ENCODE results near the gene MAPK4.

MAPK4 gene

GRCh38 chr18:50638884-50639420, 79.1 kb downstream of the MAPK4 start:
- TF ChIP-seq CTCF (IDR thresholded peaks at IDR 0.05; ENCODE audit: low read depth, low read length), result no peak
- no peak for DNase-seq (ENCODE audit: low read depth, low spot score)
- in situ Hi-C loops (cut with HindIII; ENCODE audit: low sequenced_read_pairs), result no loop called here
- no peak overlapping the region for H3K4me3 ChIP-seq (ENCODE audit: low read depth, low read length)

GRCh38 chr18:50639711-50640110, 79.8 kb downstream of the MAPK4 start:
- no peak for DNase-seq (ENCODE audit: low read depth, low spot score)
- in situ Hi-C loops (cut with HindIII; ENCODE audit: low sequenced_read_pairs), result no loop called here
- H3K4me3 ChIP-seq (ENCODE audit: low read depth, low read length), result no peak overlapping the region
- no peak for TF ChIP-seq CTCF (IDR thresholded peaks at IDR 0.05; ENCODE audit: low read depth, low read length)

- DNase-seq (ENCODE audit: low read depth, low spot score), result no peak
- H3K4me3 ChIP-seq (ENCODE audit: low read depth, low read length), result no peak overlapping the region
- in situ Hi-C loops (cut with HindIII; ENCODE audit: low sequenced_read_pairs), result no loop called here
- TF ChIP-seq CTCF (IDR thresholded peaks at IDR 0.05; ENCODE audit: low read depth, low read length), result no peak
These were observed 82.6 kb downstream of the MAPK4 start for GRCh38 chr18:50642439-50642838.

GRCh38 chr18:50644146-50644545, 84.3 kb downstream of the MAPK4 start:
- no peak overlapping the region for H3K4me3 ChIP-seq (ENCODE audit: low read depth, low read length)
- no peak for TF ChIP-seq CTCF (IDR thresholded peaks at IDR 0.05; ENCODE audit: low read depth, low read length)
- no peak for DNase-seq (ENCODE audit: low read depth, low spot score)
- in situ Hi-C loops (cut with HindIII; ENCODE audit: low sequenced_read_pairs), result no loop called here

- DNase-seq (ENCODE audit: low read depth, low spot score), result no peak
- H3K4me3 ChIP-seq (ENCODE audit: low read depth, low read length), result no peak overlapping the region
- TF ChIP-seq CTCF (IDR thresholded peaks at IDR 0.05; ENCODE audit: low read depth, low read length), result no peak
- in situ Hi-C loops (cut with HindIII; ENCODE audit: low sequenced_read_pairs), result no loop called here
These were observed 84.9 kb downstream of the MAPK4 start for GRCh38 chr18:50644807-50645206.

GRCh38 chr18:50647237-50647636, 87.3 kb downstream of the MAPK4 start:
- no peak overlapping the region for H3K4me3 ChIP-seq (ENCODE audit: low read depth, low read length)
- in situ Hi-C loops (cut with HindIII; ENCODE audit: low sequenced_read_pairs), result no loop called here
- TF ChIP-seq CTCF (IDR thresholded peaks at IDR 0.05; ENCODE audit: low read depth, low read length), result no peak
- no peak for DNase-seq (ENCODE audit: low read depth, low spot score)

GRCh38 chr18:50647792-50648191, 87.9 kb downstream of the MAPK4 start:
- no peak for DNase-seq (ENCODE audit: low read depth, low spot score)
- in situ Hi-C loops (cut with HindIII; ENCODE audit: low sequenced_read_pairs), result no loop called here
- no peak overlapping the region for H3K4me3 ChIP-seq (ENCODE audit: low read depth, low read length)
- no peak for TF ChIP-seq CTCF (IDR thresholded peaks at IDR 0.05; ENCODE audit: low read depth, low read length)
